ENCODE data around the gene LPGAT1.
"Not testable (repeated sequence)": the region's sequence is repeated elsewhere in the genome, so short reads cannot be mapped to it uniquely, and the experiment has no call there.

Gene LPGAT1

GRCh38 chr1:211732293-211732980 lies 98.1 kb downstream of the LPGAT1 start:
- no peak for ATAC-seq (replicated peaks)
- Mint-ChIP-seq H3K27ac (no peak overlapping the region), H3K4me3 (no peak overlapping the region), H3K27me3 (peaks cover 0 to 9% of the 10 kb centered on the region in 2 donors), H3K4me1 (ENCODE audit: low read depth in 2 of 2) (peaks cover 1 to 3% of the 10 kb centered on the region in 2 donors), H3K36me3 (ENCODE audit: insufficient read depth) (no peaks in the 10 kb centered on the region), H3K9me3 (no peaks in the 10 kb centered on the region)
- DNase-seq: no peak

GRCh38 chr1:211731456-211732292 lies 98.9 kb downstream of the LPGAT1 start:
- H3K36me3 Mint-ChIP-seq (ENCODE audit: insufficient read depth): no peaks in the 10 kb centered on the region

GRCh38 chr1:211730347-211730746 lies 100.2 kb downstream of the LPGAT1 start:
- no peaks in the 10 kb centered on the region for H3K4me1 Mint-ChIP-seq (ENCODE audit: low read depth in 2 of 2)
- no peaks in the 10 kb centered on the region for H3K36me3 Mint-ChIP-seq (ENCODE audit: insufficient read depth)
- peaks cover 0 to 9% of the 10 kb centered on the region in 2 donors for H3K27me3 Mint-ChIP-seq
- ATAC-seq (replicated peaks): no peak
- no peak overlapping the region for H3K4me3 Mint-ChIP-seq
- no peaks in the 10 kb centered on the region for H3K9me3 Mint-ChIP-seq
- DNase-seq: no peak
- no peak overlapping the region for H3K27ac Mint-ChIP-seq

More at GRCh38 chr1:211731456-211732292, 98.9 kb downstream of the LPGAT1 start:
- no peak overlapping the region for H3K4me3 Mint-ChIP-seq
- ATAC-seq (replicated peaks) (no peak), DNase-seq (no peak)
- no peaks in the 10 kb centered on the region for H3K9me3 Mint-ChIP-seq
- H3K27ac Mint-ChIP-seq: no peak overlapping the region
- peaks cover 0 to 9% of the 10 kb centered on the region in 2 donors for H3K27me3 Mint-ChIP-seq
- H3K4me1 Mint-ChIP-seq (ENCODE audit: low read depth in 2 of 2): no peaks in the 10 kb centered on the region

- Mint-ChIP-seq H3K27ac (no peak overlapping the region), H3K36me3 (ENCODE audit: insufficient read depth) (no peaks in the 10 kb centered on the region), H3K9me3 (no peaks in the 10 kb centered on the region), H3K27me3 (peaks cover 0 to 9% of the 10 kb centered on the region in 2 donors), H3K4me1 (ENCODE audit: low read depth in 2 of 2) (no peaks in the 10 kb centered on the region), H3K4me3 (no peak overlapping the region)
- no peak for DNase-seq
- ATAC-seq (replicated peaks): no peak
Measured at GRCh38 chr1:211729238-211729637, 101.3 kb downstream of the LPGAT1 start.

GRCh38 chr1:211726467-211726995 lies 104.0 kb downstream of the LPGAT1 start:
- Mint-ChIP-seq H3K36me3 (ENCODE audit: insufficient read depth) (no peaks in the 10 kb centered on the region), H3K4me3 (no peak overlapping the region), H3K4me1 (ENCODE audit: low read depth in 2 of 2) (no peaks in the 10 kb centered on the region), H3K27me3 (peaks cover 7 to 19% of the 10 kb centered on the region in 2 donors), H3K27ac (no peak overlapping the region), H3K9me3 (no peaks in the 10 kb centered on the region)
- DNase-seq: no peak
- ATAC-seq (replicated peaks): no peak

GRCh38 chr1:211724687-211725196 lies 105.8 kb downstream of the LPGAT1 start:
- H3K27me3 Mint-ChIP-seq: peaks cover 7 to 25% of the 10 kb centered on the region in 2 donors
- ATAC-seq (replicated peaks): no peak
- H3K4me3 Mint-ChIP-seq: no peak overlapping the region

GRCh38 chr1:211723273-211723672 lies 107.3 kb downstream of the LPGAT1 start:
- DNase-seq (no peak), ATAC-seq (replicated peaks) (no peak)
- no peaks in the 10 kb centered on the region for H3K36me3 Mint-ChIP-seq (ENCODE audit: insufficient read depth)
- no peaks in the 10 kb centered on the region for H3K9me3 Mint-ChIP-seq
- H3K4me3 Mint-ChIP-seq: no peak overlapping the region
- H3K27me3 Mint-ChIP-seq: peaks cover 7 to 25% of the 10 kb centered on the region in 2 donors
- no peak overlapping the region for H3K27ac Mint-ChIP-seq
- no peaks in the 10 kb centered on the region for H3K4me1 Mint-ChIP-seq (ENCODE audit: low read depth in 2 of 2)

More at GRCh38 chr1:211724687-211725196, 105.8 kb downstream of the LPGAT1 start:
- DNase-seq: no peak
- Mint-ChIP-seq H3K9me3 (no peaks in the 10 kb centered on the region), H3K36me3 (ENCODE audit: insufficient read depth) (no peaks in the 10 kb centered on the region), H3K27ac (no peak overlapping the region), H3K4me1 (ENCODE audit: low read depth in 2 of 2) (no peaks in the 10 kb centered on the region)

GRCh38 chr1:211722277-211723175 lies 108.0 kb downstream of the LPGAT1 start:
- ATAC-seq (replicated peaks): no peak
- Mint-ChIP-seq H3K4me3 (no peak overlapping the region), H3K4me1 (ENCODE audit: low read depth in 2 of 2) (no peaks in the 10 kb centered on the region), H3K9me3 (no peaks in the 10 kb centered on the region), H3K36me3 (ENCODE audit: insufficient read depth) (no peaks in the 10 kb centered on the region), H3K27ac (peak overlapping the region in 1 of 2 donors; percentile 6), H3K27me3 (peaks cover 7 to 25% of the 10 kb centered on the region in 2 donors)
- DNase-seq: no peak

- not testable (repeated sequence) for ATAC-seq (replicated peaks); H3K4me1 Mint-ChIP-seq (ENCODE audit: low read depth in 2 of 2); H3K27me3 Mint-ChIP-seq; H3K27ac Mint-ChIP-seq; H3K9me3 Mint-ChIP-seq; H3K36me3 Mint-ChIP-seq (ENCODE audit: insufficient read depth); DNase-seq; H3K4me3 Mint-ChIP-seq
Measured at GRCh38 chr1:211716555-211716954, 114.0 kb downstream of the LPGAT1 start.

- DNase-seq (no peak), ATAC-seq (replicated peaks) (no peak)
- Mint-ChIP-seq H3K9me3 (no peaks in the 10 kb centered on the region), H3K27me3 (peaks cover 0 to under 1% of the 10 kb centered on the region in 2 donors), H3K36me3 (ENCODE audit: insufficient read depth) (no peaks in the 10 kb centered on the region), H3K4me1 (ENCODE audit: low read depth in 2 of 2) (no peaks in the 10 kb centered on the region), H3K4me3 (no peak overlapping the region), H3K27ac (no peak overlapping the region)
Measured at GRCh38 chr1:211715971-211716370, 114.6 kb downstream of the LPGAT1 start.

- H3K9me3 Mint-ChIP-seq: no peaks in the 10 kb centered on the region
- no peak overlapping the region for H3K27ac Mint-ChIP-seq
- H3K4me1 Mint-ChIP-seq (ENCODE audit: low read depth in 2 of 2): no peaks in the 10 kb centered on the region
- ATAC-seq (replicated peaks) (no peak), DNase-seq (no peak)
- no peak overlapping the region for H3K4me3 Mint-ChIP-seq
- H3K36me3 Mint-ChIP-seq (ENCODE audit: insufficient read depth): no peaks in the 10 kb centered on the region
- no peaks in the 10 kb centered on the region for H3K27me3 Mint-ChIP-seq
Measured at GRCh38 chr1:211714154-211714553, 116.4 kb downstream of the LPGAT1 start.

GRCh38 chr1:211713231-211713630 lies 117.3 kb downstream of the LPGAT1 start:
- no peaks in the 10 kb centered on the region for H3K27me3 Mint-ChIP-seq
- H3K9me3 Mint-ChIP-seq: no peaks in the 10 kb centered on the region
- ATAC-seq (replicated peaks) (no peak), DNase-seq (no peak)
- no peak overlapping the region for H3K4me3 Mint-ChIP-seq
- H3K36me3 Mint-ChIP-seq (ENCODE audit: insufficient read depth): no peaks in the 10 kb centered on the region
- no peaks in the 10 kb centered on the region for H3K4me1 Mint-ChIP-seq (ENCODE audit: low read depth in 2 of 2)
- H3K27ac Mint-ChIP-seq: no peak overlapping the region

- no peaks in the 10 kb centered on the region for H3K36me3 Mint-ChIP-seq (ENCODE audit: insufficient read depth)
- ATAC-seq (replicated peaks) (no peak), DNase-seq (no peak)
- H3K27ac Mint-ChIP-seq: no peak overlapping the region
- H3K27me3 Mint-ChIP-seq: no peaks in the 10 kb centered on the region
- no peak overlapping the region for H3K4me3 Mint-ChIP-seq
- no peaks in the 10 kb centered on the region for H3K9me3 Mint-ChIP-seq
- no peaks in the 10 kb centered on the region for H3K4me1 Mint-ChIP-seq (ENCODE audit: low read depth in 2 of 2)
Measured at GRCh38 chr1:211711315-211711705, 119.3 kb downstream of the LPGAT1 start.

All from effector memory CD8-positive, alpha-beta T cell (primary cell).